Mucosa of gallbladder (tissue), 1 donor: ENCODE measurements around the gene RAB3C. TPM values are rescaled to one million over a fixed set of nuclear protein-coding genes. Genes with fewer than 3 reads are reported as not detected.

Experiments
- DNase-seq: peaks from one replicate; pipeline ENCODE4 v3.0.0-alpha.2; 2020; ENCODE audit warnings: low spot score
- total RNA-seq: library from RNA; stranded (reverse); gene quantifications from one replicate; pipeline ENCODE4 v1.2.1, GENCODE V29; 2021
- donor health status: DM: no; HTN: no; CAD: no.

Gene RAB3C
- total RNA-seq, 1 donor from 2014 or later: 1.4 TPM

DNA sequence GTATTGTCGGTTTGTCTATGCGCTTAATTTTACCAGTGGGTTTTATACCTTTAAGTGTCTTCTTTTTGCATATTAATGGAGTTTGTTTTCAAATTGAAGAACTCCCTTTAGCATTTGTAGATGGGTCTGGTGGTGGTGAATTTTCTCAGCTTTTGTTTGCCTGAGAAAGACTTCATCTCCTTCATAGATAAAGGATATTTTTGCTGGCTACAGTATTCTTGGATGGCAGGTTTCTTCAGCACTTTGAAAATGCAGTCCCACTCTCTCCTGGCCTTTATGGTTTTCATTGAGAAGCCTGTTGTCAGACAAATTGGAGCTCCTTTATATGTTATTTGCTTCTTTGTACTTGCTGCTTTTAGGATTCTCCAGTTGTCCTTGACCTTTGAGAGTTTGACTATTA is 142.1 kb downstream of the RAB3C start:
- no peak for DNase-seq

DNA sequence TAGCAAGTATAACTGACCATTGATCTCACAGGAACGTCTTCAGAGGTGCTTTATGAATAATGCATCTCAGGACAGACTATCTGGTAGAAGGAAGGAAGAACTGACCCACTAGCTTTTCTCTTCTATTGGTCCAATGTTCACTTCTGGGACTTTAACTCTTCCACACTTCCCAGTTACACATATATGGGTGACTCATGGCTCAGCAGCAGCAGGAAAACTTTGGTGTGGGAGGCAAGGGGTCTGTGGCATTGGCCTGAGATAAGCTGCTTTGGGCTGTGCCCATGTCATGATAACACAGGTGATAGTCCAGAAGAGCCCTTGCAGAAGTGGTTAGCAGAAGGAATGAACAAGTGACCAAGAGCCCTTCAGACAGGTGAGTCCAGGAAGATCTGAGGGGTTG is 148.8 kb downstream of the RAB3C start:
- no peak for DNase-seq

DNA sequence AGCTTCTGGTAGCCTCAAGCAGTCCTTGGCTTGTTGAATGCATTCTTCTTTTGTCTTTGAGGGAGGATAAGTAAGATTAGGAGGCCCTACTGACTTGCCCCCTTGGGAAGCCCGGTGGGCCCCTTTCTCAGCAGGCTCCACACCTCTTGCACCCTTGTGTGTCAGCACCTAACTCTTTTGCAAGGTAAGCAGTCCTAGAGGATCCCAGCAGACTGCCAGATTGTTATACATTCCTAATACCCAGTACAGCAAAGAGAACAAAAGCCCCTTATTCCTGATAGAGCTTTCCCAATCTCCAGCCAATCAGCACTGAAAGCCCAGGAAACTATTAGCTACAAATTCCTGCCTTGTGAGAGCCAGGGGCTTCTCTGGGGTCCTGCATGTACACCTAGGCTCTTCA is 152.8 kb downstream of the RAB3C start:
- no peak for DNase-seq

DNA sequence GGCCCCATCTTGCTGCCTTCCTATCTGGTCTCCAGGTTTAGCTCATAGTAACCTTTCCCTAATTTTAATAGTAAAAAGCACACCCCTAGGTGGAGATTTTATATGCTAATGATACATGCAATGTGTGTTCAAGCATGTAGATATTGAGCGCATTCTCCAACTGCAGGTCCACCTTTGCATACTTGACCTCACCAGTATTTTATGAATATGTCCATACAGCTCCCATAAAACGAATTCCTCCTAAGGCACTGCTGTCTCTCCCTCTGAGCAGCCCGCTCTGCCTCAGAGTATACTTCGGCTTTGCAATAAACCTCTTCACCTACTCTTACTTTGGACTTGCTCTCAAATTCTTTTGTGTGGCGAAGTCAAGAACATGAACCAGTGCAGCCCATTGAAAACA is 153.3 kb downstream of the RAB3C start:
- no peak for DNase-seq

DNA sequence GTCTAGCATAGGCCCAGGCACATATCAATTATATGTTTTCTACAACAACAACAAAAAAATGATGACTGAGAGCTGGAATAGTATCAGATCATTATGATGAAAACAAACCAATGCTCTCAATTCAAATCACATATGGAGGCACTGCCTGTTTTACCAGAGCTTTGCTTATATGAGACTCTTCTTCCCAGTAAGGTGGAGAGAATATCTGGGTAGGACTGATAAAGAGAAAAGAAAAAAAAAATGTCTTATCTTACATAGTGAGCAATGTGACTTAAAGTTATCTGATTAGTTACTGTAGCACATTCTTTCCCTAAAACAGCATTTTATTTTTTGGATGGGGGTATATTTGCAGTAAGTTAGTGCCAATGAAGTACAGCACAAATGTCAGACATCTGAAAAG is 154.8 kb downstream of the RAB3C start:
- no peak for DNase-seq

DNA sequence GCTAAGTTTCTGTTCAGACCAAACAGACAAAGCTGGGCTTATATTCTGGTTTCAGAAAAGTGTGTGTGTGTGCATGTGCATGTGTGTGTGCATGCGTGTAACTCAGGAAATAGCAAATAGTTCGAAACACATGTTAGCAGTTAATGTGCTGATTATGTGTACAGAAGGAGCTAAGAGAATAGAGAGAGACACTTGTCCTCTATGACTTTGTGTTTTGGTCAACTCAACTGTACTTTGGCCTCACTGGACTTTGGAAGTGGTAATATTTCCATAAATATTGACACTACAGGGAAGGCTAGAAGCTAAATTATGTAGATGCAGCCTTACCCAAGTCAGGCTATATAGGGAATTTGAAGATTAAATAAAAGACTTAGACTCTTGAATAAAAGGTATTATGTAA is 155.5 kb downstream of the RAB3C start:
- DNase-seq: no peak

- no peak for DNase-seq
These were observed 156.2 kb downstream of the RAB3C start for GRCh38 chr5:58739051-58739450.

DNA sequence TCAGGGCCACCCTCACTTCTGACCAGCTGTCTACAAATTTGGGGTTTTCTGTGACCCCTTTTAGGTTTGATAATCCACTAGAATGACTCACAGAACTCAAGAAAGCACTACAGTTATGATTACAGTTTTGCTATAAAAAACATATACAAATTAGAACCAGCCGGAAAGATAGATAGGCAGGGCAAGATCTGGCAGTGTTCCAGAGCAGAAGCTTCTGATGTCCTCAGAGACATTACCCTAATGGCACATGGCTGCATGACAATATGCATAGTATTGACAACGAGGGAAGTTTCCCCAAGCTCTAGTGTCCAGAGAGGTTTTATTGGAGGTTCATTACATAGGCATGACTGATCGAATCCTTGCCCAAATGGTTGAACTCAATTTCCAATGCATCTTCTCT is 158.1 kb downstream of the RAB3C start:
- no peak for DNase-seq

GRCh38 chr5:58745350-58745749 is 162.5 kb downstream of the RAB3C start:
- DNase-seq: no peak

GRCh38 chr5:58746321-58746720 is 163.4 kb downstream of the RAB3C start:
- no peak for DNase-seq

- DNase-seq: no peak
These were observed 167.2 kb downstream of the RAB3C start for GRCh38 chr5:58750036-58750435.

GRCh38 chr5:58751222-58751837 is 168.5 kb downstream of the RAB3C start:
- no peak for DNase-seq

DNA sequence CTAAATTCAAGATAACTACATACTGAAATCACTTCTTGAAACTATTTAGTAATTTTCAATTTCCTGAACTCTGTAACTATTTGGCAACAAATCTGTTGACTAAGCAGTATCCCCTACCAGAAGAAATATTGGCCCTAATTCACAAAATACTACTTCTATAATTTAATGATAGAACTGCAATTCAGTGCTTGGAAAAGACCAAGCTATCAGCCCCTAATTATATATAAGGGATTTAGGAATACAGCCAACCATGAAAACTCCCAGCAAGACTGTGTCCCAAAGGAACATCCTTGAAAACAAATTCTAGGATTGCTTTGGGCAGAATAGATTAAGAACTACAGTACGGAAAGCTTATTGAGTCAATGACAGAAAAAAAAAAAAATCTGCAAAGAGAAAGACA is 169.2 kb downstream of the RAB3C start:
- no peak for DNase-seq

DNA sequence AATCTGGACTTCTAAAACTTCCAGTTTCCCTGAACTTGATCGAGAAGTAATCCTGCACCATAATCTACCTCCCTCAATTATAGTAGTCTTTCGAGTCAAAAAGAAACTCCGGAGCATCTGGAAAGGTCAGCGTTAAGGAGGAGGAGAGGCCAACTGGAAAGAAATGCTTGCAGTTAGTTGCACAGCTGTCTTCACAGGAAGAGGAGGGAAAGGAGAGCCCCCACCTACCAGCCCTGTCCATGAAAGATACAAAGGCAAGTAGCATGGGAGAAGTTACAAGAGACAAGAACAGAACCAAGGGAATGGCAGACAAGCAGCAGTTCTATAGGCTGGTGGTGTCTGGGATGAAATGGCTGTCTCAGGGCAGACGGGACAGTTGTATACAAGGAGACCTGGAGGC is 170.6 kb downstream of the RAB3C start:
- DNase-seq: no peak

DNA sequence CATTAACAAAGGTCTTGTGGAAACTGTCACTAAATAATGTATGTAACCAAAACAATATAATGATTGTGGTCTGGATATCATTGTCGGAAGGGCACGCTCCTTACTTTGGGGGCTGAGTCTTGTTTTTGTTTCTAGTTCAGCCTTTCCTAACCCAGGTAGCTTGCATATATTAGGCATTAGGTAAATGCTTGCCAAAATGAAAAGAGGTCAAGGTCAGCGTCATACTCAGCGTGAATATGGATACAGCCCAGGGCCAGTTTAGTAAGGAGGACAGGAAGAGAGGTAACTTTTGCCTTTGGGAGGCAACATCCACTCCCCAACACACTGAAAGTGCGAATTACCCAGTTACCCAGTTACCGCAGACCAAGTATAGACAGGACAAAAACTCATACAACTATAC is 171.4 kb downstream of the RAB3C start:
- DNase-seq: no peak

- no peak for DNase-seq
These were observed 172.5 kb downstream of the RAB3C start for GRCh38 chr5:58755397-58755796.

- DNase-seq: no peak
These were observed 176.9 kb downstream of the RAB3C start for GRCh38 chr5:58759745-58760144.

GRCh38 chr5:58760222-58760621 is 177.3 kb downstream of the RAB3C start:
- no peak for DNase-seq

DNA sequence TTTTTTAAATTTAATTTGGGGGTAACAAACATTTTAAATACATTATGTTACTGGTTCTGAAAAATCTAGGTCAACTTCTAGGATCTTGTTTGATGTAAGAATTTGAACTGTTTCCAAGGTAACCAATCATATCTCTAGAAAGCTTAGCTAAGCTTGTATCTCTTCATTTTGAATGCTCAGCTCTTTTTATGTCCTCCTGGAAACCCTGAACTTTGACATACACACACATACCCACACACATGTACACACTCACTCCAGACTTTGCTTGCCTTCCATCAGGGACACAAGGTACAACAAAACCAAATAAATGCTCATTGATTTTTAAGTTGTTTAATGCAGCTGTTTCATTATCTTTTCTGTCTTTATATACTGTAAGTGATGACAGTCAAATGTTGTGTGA is 178.5 kb downstream of the RAB3C start:
- no peak for DNase-seq

DNA sequence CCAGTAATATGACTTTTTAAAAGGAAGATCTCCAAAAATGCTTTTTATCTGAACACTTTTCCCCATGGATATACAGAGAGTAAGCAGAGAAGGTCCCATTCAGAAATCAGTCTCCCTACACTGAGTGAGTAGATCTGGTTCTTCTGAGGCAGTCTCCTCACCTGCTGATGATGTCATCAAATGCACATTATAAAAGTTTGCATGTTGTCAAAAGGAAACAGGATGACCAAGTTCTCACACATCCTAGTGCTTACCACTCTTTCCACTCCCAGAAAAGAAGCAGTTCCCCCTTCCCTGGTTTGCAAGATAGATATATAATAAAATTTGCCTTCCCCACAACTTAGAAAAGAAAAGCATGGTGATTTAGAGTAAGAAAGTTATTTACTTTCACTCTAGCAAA is 180.5 kb downstream of the RAB3C start:
- no peak for DNase-seq

DNA sequence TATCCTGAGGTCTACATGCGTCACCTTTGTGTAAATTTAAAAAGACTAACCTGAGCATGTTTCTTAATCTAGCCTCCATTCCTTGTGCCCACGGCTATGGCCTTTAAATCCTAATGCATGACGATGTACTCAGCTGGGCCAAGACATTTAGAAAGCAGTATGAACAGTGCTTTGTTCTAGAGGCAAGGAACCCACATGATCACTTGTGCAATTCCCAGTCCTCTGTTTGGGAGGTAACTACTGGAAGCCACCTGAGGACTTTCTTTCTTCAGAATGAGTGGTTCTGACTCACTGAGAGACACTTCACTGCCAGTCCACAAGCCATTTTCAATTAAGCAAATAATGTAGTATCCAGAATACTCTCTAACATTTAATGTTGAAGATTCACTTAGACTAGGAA is 181.3 kb downstream of the RAB3C start:
- DNase-seq: peak; percentile 26

- DNase-seq: peak; percentile 40
These were observed 182.2 kb downstream of the RAB3C start for GRCh38 chr5:58765058-58765457.

DNA sequence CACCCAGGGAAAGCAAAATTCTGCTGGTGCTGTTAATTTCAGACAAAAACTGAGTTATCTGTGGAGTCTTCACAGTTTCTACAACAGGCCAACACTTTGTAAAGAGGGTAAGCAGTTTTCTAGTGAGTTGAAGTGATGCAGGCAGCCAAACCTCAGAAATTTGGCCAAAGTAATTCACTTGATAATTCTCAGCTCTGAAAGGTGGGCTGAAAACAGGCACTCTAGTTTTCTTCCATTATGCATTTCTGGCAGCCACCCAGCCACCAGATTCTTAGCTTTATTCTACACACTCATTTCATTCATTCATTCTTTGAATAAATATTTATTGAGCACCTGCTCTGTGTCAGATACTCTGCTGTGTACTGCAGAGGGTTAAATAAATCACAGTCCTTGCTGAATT is 184.2 kb downstream of the RAB3C start:
- DNase-seq: no peak

- no peak for DNase-seq
These were observed 187.3 kb downstream of the RAB3C start for GRCh38 chr5:58770136-58770535.

GRCh38 chr5:58771796-58772195 is 188.9 kb downstream of the RAB3C start:
- no peak for DNase-seq
